OCI-LY3 (cell line): ENCODE data around the gene FABP1.

Source experiments
- EZH2phosphoT487 ChIP-seq: fragments of 200-600 bp; shearing (Covaris generic); IDR thresholded peaks from 2 replicates; pipeline ENCODE4 v1.6.1; 2018; ENCODE audit warnings: antibody characterized with exemption, mixed run types, low read depth
- TF ChIP-seq, protein P1 (sequence below): fragments of 200-600, 300-600 bp; sonication (generic); IDR thresholded peaks from 2 replicates; pipeline ENCODE4 v1.5.1; 2014; ENCODE audit warnings: antibody characterized with exemption, low read length, low read depth

DNA sequence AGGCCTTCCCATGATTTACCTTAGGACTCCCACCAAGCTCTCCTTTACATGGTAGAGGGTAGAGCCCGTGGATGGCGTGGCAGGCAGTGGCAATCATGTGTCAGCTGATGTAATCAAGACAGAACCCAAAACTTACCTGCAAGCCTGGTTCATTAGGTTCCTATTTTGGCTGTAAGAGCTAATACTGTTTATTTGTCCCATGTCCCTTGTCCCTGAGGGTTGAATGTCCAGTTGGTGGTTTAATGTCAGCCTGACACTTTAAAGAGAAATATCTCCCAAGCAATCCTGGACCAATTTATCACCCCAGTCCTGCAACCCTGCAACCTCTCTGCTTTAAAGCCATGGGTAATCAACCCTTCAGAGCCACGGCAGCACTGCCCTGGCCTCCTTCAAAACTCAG, 6.0 kb upstream of the FABP1 start:
- TF ChIP-seq, protein P1, sequence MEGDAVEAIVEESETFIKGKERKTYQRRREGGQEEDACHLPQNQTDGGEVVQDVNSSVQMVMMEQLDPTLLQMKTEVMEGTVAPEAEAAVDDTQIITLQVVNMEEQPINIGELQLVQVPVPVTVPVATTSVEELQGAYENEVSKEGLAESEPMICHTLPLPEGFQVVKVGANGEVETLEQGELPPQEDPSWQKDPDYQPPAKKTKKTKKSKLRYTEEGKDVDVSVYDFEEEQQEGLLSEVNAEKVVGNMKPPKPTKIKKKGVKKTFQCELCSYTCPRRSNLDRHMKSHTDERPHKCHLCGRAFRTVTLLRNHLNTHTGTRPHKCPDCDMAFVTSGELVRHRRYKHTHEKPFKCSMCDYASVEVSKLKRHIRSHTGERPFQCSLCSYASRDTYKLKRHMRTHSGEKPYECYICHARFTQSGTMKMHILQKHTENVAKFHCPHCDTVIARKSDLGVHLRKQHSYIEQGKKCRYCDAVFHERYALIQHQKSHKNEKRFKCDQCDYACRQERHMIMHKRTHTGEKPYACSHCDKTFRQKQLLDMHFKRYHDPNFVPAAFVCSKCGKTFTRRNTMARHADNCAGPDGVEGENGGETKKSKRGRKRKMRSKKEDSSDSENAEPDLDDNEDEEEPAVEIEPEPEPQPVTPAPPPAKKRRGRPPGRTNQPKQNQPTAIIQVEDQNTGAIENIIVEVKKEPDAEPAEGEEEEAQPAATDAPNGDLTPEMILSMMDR: no peak
- no peak for TF ChIP-seq EZH2phosphoT487
